ENCODE data around the gene DVL1.

Gene DVL1

DNA sequence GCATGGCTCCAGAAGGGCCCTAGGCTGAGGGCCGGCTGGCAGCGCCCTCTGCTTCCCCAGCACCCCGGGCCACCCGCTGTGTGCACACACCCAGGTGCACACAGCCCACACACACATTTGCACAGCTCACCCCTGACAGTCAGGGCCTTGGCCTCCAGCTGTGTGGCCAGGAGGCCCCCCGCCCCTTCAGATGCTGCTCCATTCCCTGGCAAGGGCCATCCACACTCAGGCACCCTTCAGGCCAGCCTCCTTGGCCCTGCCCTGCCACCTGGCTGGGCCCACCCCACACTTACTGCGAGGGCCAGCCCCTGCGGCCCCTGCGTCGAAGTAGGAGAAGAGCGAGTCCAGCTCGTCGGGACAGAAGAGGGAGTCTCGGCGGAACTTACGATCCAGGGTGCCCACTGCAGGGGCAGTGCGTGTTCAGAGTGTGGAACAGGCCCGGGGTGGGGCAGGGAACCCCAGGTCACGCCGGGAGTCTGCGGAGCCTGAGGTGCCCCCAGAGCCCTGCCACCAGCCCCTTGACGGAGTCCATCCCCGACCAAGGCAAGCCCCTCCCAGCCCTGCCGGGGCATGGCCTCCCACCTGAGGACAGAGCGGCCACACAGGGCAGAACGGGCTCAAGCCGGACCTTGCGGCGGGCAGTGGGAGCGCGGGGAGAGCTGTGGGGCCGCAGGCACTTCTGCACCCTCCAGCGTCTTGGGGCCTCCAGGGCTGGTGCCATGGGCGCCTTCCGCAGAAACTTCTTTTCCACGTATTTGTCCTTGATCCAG is 53.9 kb downstream of the DVL1 start:
- no peak for DNase-seq

DNA sequence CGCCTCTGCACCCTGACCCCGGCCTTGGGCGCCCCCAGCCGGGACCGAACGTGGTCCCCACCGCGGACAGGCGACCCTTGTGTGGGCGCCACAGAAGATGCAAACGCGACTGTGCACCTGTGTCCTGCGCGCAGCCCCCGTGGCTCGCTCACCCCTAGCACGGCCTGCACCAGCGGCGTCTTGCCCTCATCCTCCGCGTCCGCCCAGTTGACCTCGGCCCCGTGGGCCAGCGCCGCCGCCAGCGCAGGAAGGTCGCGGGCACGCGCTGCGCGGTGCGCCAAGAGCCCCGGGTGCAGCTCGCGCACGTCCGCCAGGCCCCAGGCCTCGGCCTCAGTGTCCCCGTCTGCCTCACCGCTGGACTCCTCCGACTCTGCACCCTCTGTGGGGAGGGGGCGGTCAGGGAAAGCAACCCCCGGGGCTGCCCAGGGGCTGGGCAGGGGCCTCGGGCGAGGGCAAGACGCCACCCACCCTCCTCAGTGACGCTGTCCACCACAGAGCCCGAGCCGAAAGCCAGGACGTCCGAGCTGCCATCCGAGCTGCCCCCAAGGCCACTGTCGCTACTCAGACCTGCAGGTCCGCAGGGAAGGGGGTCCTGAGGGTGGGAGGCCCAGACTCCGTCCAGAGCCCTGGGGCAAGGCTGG is 54.8 kb downstream of the DVL1 start:
- DNase-seq: no peak

DNA sequence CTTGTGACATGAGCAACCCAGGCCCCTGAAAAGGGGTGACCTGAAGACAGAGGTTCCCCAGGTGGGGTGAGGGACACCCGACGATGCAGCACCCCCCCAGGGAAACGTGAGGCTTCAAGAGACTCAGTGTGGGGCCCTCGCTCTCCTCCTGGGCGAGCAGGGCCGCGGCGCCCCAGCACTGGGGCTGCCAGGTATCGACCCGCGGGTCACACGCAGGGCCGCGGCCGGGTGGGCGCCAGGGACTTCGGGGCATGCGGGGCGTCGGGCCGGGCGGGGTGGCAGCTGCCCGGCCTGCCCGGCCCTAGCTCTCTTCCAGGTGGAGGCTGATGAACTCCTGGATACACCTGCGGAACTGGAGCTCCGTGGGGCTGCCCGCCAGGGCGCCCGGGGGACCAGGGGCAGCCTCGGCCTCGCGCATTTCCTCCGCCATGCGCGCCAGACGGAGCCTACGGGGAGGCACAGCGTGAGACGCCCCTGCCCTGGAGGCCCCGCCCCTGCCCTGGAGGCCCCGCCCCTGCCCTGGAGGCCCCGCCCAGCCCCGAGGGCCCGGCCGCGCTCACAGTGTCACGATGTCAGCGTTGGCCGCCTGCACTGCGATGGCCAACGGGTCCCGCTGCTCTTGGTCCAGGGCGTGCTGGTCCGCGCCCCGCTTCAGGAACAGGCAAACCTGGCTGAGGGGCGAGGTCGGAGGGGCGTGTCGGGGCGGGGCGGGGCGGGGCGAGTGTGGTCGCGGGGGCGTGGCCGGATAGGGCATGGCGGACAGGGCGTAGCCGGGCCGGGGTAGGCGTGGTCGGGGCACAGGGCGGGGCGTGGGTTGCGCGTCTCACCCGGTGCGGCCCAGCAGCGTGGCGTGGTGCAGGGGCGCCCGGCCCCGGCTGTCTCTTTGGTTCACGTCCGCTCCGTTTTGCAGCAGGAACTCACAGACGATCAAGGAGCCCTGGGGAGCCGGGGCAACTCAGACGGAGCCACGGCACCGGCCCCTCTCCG is 55.7 kb downstream of the DVL1 start:
- no peak for DNase-seq

DNA sequence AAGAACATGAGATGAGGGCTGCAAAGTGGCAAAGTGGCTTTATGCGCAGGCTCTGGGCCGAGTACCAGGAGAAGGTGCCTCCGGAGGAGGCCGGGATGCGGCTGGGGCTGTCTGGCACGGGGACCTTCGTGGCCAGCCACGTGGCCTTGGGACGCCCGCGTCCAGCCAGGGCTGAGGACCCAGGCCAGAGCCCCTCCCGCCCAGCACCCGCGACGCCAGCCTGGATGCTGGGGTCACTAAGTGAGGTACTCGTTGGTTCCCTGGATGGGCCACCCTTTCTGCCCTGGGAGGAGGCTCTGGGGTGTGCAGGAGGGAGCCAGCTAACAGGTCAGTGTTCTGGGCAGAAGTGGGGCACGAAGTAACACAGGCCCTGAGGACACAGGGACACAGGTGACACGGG is 56.4 kb downstream of the DVL1 start:
- no peak for DNase-seq

DNA sequence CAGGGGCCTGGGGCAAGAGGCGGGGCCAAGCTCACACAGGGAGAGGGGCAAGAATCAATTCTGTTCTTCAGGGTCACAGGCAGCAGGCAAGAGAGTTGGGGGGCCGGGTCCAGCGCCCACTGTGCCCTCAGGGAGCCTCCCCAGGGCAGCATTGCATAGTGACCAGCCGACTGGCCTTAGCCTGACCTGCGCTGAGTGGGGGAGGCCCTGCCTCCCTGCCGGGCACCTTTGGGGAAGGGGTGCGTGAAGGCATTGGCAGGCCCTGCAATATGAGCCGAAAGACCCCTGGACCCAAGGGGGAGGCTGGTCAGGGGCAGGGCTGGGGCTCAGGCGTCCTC is 56.8 kb downstream of the DVL1 start:
- no peak for DNase-seq

DNA sequence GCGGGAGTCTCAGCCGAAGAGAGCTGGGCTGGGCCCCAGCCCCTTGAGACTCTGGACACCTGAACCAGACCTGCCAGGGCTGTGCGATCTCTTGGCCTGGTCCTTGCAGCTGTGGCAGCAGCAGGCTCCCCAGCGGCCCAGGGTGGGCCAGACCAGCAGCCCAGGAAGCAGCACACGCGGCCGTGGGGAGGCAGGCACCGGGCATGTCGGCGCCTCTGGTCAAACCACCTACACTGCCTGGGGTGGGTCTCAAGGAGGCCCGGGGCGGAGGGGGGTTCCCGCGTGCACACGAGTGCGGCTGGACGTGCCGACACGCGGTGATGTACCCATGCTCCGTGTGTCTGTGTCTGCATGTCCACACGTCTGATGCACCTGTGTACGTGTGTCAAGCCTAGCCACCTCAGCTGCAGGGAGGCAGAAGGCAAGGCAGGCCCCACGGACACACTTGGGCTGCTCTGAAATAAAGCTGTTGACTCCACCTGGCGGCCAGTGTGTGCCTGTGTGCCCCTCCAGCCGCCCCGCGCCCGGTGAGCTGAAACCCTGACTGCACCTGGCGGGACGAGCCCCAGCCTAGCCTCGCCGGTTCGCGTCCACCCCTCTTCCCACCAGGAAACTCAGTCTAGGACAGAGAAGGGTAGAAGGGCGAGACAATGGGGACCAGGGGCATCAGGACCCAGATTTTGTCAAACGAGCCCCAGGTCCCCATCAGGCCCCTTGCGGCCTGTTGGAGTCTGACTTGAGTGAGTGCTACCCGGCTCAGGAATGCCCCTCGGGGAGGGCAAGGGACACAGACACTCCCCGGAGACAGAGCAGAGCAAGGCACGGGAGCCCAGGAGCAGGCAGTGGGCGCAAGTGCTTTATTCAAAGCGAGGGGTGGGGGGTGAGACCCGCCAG is 57.4 kb downstream of the DVL1 start:
- no peak for DNase-seq

DNA sequence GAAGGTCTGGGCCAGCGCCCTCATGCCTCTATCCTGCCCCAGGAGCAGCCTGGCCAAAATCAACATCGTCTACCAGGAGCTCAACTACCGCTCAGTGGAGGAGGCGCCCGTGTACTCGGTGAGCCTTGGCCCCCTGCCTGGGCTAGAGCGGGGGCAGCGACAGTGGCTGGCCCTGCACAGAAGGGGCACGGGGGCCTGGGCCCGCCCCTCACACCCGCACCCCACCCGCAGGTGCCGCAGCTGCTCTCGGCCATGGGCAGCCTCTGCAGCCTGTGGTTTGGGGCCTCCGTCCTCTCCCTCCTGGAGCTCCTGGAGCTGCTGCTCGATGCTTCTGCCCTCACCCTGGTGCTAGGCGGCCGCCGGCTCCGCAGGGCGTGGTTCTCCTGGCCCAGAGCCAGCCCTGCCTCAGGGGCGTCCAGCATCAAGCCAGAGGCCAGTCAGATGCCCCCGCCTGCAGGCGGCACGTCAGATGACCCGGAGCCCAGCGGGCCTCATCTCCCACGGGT is 58.1 kb downstream of the DVL1 start:
- no peak for DNase-seq

DNA sequence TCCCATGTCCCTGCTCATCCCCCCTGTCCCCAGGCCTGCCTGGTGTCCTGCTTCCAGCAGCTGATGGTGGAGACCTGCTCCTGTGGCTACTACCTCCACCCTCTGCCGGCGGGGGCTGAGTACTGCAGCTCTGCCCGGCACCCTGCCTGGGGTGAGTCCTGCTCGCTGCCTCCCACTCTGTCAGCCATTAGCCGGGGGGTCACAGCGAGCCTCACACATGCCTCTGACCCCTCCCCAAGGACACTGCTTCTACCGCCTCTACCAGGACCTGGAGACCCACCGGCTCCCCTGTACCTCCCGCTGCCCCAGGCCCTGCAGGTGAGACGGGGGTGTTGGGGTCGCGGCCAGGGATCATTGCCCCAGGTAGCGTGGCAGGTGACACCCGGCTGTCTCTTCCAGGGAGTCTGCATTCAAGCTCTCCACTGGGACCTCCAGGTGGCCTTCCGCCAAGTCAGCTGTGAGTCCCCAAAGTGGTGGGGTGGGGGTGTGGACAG is 58.9 kb downstream of the DVL1 start:
- peak in 1 of 2 donors; percentile 60 for DNase-seq

DNA sequence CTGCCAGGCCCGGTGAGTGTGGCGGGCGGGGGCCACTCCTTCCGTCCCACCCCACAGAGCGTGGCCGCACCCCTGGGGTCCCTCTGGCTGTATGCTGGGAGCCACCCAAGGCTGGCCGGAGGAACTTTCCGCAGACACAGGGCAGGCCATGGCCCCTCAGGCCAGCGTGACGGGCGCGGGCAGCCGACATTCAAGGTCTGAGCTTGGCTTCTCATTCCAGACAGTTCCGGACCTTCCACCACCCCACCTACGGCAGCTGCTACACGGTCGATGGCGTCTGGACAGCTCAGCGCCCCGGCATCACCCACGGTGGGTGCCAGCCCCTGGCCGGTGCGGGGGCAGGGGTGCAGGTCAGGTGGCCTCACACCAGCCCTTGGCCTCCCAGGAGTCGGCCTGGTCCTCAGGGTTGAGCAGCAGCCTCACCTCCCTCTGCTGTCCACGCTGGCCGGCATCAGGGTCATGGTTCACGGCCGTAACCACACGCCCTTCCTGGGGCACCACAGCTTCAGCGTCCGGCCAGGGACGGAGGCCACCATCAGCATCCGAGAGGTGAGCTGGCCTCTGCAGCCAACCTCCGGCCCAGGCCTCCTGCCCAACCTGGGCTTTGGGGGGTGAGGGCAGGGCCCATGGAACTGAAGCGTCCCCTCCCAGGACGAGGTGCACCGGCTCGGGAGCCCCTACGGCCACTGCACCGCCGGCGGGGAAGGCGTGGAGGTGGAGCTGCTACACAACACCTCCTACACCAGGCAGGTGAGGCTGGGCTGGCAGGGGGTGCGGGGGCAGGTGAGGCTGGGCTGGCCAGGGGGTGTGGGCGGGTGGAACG is 61.7 kb downstream of the DVL1 start:
- no peak for DNase-seq

DNA sequence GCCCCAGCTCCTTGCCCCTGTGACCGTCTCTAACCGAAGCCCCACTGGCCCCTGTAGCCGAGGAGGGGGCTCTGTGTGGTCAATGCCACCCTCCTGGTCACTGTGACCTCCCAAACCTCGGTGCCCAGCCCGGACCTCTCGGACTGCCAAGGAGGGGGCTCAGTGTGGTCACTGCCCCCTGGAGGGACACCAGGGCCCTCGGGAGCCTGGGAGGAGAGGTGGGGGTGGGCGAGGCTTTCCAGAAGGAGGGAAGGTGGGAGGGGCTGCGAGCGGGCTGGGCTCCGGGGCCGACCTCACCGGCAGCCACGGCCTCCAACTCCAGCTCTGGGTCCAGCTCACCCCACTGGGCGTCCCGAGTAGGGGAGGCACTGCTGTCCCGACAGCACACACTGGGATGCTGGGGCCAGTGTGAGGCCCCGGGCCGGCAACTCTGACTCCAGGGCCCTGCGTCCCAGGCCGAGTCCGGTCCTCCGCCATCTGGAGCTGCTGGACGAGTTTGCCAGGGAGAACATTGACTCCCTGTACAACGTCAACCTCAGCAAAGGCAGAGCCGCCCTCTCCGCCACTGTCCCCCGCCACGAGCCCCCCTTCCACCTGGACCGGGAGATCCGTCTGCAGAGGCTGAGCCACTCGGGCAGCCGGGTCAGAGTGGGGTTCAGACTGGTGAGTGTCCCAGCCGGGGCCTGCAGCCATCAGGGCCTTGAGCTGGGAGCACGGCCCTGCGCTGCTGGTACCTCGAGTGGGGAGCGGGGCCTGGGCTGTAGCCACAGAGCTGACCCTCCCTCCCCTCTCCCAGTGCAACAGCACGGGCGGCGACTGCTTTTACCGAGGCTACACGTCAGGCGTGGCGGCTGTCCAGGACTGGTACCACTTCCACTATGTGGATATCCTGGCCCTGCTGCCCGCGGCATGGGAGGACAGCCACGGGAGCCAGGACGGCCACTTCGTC is 62.6 kb downstream of the DVL1 start:
- no peak for DNase-seq

DNA sequence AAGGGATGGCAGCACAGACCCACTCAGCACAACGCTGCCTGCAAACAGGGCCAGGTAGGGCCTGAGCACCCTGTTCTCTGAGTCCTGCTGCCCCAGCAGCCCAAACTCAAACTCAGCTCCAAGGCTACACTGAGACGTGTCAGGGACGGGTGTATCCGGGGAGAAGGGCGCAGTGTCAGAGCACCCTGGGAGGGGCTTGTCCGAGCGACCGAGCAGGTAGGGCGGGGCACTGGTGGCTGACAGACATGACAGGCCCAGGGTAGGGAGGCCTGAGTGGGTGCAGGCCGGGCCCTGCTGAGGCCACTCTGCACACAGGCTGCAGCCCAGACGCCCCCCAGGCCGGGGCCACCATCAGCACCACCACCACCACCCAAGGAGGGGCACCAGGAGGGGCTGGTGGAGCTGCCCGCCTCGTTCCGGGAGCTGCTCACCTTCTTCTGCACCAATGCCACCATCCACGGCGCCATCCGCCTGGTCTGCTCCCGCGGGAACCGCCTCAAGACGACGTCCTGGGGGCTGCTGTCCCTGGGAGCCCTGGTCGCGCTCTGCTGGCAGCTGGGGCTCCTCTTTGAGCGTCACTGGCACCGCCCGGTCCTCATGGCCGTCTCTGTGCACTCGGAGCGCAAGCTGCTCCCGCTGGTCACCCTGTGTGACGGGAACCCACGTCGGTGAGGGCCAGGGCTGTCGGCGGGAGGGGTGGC is 63.5 kb downstream of the DVL1 start:
- no peak for DNase-seq
